Adrenal gland (tissue), 12 donors: ENCODE data around the gene GPATCH2L. TPM values are rescaled to one million over a fixed set of nuclear protein-coding genes. Genes with fewer than 3 reads are reported as not detected.

Experiments
- DNase-seq, 7 donors: peaks; one replicate each; pipeline ENCODE4 v3.0.0-alpha.2; 2019 to 2020
- H3K27ac ChIP-seq, 5 donors: fragments of 200-600 bp; sonication (generic) in 4 of 5; 1 replicate in 3 of 5; 2 replicates in 2 of 5; pipeline versions ENCODE4 v1.5.1 to v1.8.0; 2016 to 2020; ENCODE audit warnings: mild to moderate bottlenecking in 1 of 5
- H3K27me3 ChIP-seq: fragments of 200-600 bp; 2 replicates; pipeline ENCODE4 v1.8.0; 2021
- H3K36me3 ChIP-seq, 2 donors: fragments of 200-600 bp; replicated peaks in 1 of 2; 1 replicate in 1 of 2; 2 replicates in 1 of 2; pipeline versions ENCODE4 v1.5.1 to v1.8.0; 2018 to 2022
- H3K4me1 ChIP-seq, 2 donors: fragments of 200-600 bp; replicated peaks in 1 of 2; 1 replicate in 1 of 2; 2 replicates in 1 of 2; pipeline versions ENCODE4 v1.5.1 to v1.8.0; 2018 to 2021
- H3K4me3 ChIP-seq, 4 donors: fragments of 200-600 bp; sonication (generic) in 3 of 4; one replicate each; pipeline ENCODE4 v1.5.1; 2016 to 2018
- H3K9me3 ChIP-seq, 3 donors: fragments of 200-600 bp; sonication (generic) in 1 of 3; replicated peaks in 1 of 3; 1 replicate in 2 of 3; 2 replicates in 1 of 3; pipeline versions ENCODE4 v1.5.1 to v1.8.0; 2016 to 2021
- CTCF ChIP-seq, 6 experiments: fragments of 450-650 bp in 4 of 6; fragments of 200-600 bp in 2 of 6; sonication (generic) in 1 of 6; IDR thresholded peaks; 1 replicate in 5 of 6; 2 replicates in 1 of 6; pipeline versions ENCODE4 v1.5.1 to v1.8.0; 2016 to 2021; ENCODE audit warnings: antibody characterized with exemption in 6 of 6, mild to moderate bottlenecking in 2 of 6, moderate library complexity in 1 of 6
- POLR2A ChIP-seq, 2 donors: fragments of 450-650 bp; IDR thresholded peaks; one replicate each; pipeline ENCODE4 v1.6.1; 2017; ENCODE audit warnings: antibody characterized with exemption in 2 of 2, mild to moderate bottlenecking in 2 of 2, moderate library complexity in 1 of 2
- WGBS, 4 donors: extraction: QIAGEN DNeasy Blood & Tissue Kit in 2 of 4; methylation state at CpG; one replicate each; pipeline versions ENCODE4 v1.1.5 to v1.1.7; 2013 to 2017; 5-methylcytosine and 5-hydroxymethylcytosine counted together
- intact Hi-C, 2 donors: fragments of 100-400 bp; cut with DNase I; formaldehyde crosslinking; loops; one replicate each; pipeline versions ENCODE4 v1.14.1 to v1.15.0; 2022 to 2023
- polyA plus RNA-seq, 3 donors: library from polyadenylated mRNA; stranded (reverse); fragments of 200-250 nt in 2 of 3; fragments of 350-450 nt in 1 of 3; fragmentation: Illumina TruSeq in 1 of 3; extraction: RNeasy Lipid Tissue Mini Kit (QIAGEN cat#74804) in 1 of 3; gene quantifications; one replicate each; pipeline ENCODE4 v1.2.3, GENCODE V29; 2013 to 2014
- total RNA-seq, 9 donors: library from RNA; depleted of rRNA in 4 of 9; stranded (reverse); fragments of >200 nt in 4 of 9; fragments of 120-200 nt in 1 of 9; fragmentation: NEBNext Ultra II Directional in 1 of 9; extraction: Animal tissue kit (Norgen Biotek cat#: 25700) in 1 of 9; gene quantifications; one replicate each; pipeline versions ENCODE4 v1.1.0 to v1.2.4, GENCODE V29; 2013 to 2023
- donor health status: healthy with polysubstance abuse.
- donor health status: Bipolar disorder and iron deficiency.
- donor health status: DM: yes; HTN: yes; CAD: no.
- donor health status: DM: no; HTN: no; CAD: no.
- donor health status: DM: no; HTN: no; CAD: no.
- donor health status: DM: yes; HTN: yes; CAD: no.

Gene GPATCH2L
- total and polyA plus RNA-seq, 12 donors = 3.2 to 108 (median 41.1) TPM

GRCh38 chr14:76252471-76252870 is 100.7 kb downstream of the GPATCH2L start:
- no peak overlapping the region for H3K27ac ChIP-seq
- WGBS, 4 donors = 86 to 94% (median 89%) methylated on average over 3 of the region's 3 CpGs
- no peak for DNase-seq
- no peaks in the 10 kb centered on the region for H3K9me3 ChIP-seq
- intact Hi-C loops = no loop called here
- no peak overlapping the region for H3K4me3 ChIP-seq
- H3K4me1 ChIP-seq = no peaks in the 10 kb centered on the region
- H3K36me3 ChIP-seq = no peaks in the 10 kb centered on the region
- H3K27me3 ChIP-seq = no peaks in the 10 kb centered on the region
- TF ChIP-seq CTCF (IDR thresholded peaks at IDR 0.05) = no peak
- TF ChIP-seq POLR2A (IDR thresholded peaks at IDR 0.05) = no peak

GRCh38 chr14:76253111-76253510 is 101.4 kb downstream of the GPATCH2L start:
- Histone ChIP-seq H3K9me3 (no peaks in the 10 kb centered on the region), H3K27me3 (no peaks in the 10 kb centered on the region), H3K27ac (no peak overlapping the region), H3K4me3 (no peak overlapping the region), H3K36me3 (no peaks in the 10 kb centered on the region), H3K4me1 (no peaks in the 10 kb centered on the region)
- no peak for DNase-seq
- 56 to 67% (median 61%) methylated on average over 8 of the region's 8 CpGs for WGBS, 4 donors
- intact Hi-C loops = no loop called here
- TF ChIP-seq CTCF (IDR thresholded peaks at IDR 0.05) (no peak), POLR2A (IDR thresholded peaks at IDR 0.05) (no peak)

GRCh38 chr14:76256545-76256944 is 104.8 kb downstream of the GPATCH2L start:
- DNase-seq = no peak
- no peaks in the 10 kb centered on the region for H3K27me3 ChIP-seq
- no peaks in the 10 kb centered on the region for H3K4me1 ChIP-seq
- 40 to 52% (median 46%) methylated on average over 4 of the region's 4 CpGs for WGBS, 4 donors
- intact Hi-C loops = no loop called here
- TF ChIP-seq CTCF (IDR thresholded peaks at IDR 0.05) = no peak
- no peak for TF ChIP-seq POLR2A (IDR thresholded peaks at IDR 0.05)
- H3K9me3 ChIP-seq = no peaks in the 10 kb centered on the region
- H3K27ac ChIP-seq = no peak overlapping the region
- no peaks in the 10 kb centered on the region for H3K36me3 ChIP-seq
- H3K4me3 ChIP-seq = no peak overlapping the region

- Histone ChIP-seq H3K27me3 (no peaks in the 10 kb centered on the region), H3K9me3 (no peaks in the 10 kb centered on the region), H3K36me3 (no peaks in the 10 kb centered on the region), H3K27ac (no peak overlapping the region), H3K4me3 (no peak overlapping the region), H3K4me1 (no peaks in the 10 kb centered on the region)
- WGBS, 4 donors = 77 to 86% (median 81%) methylated on average over 9 of the region's 9 CpGs
- TF ChIP-seq CTCF (IDR thresholded peaks at IDR 0.05) = no peak
- TF ChIP-seq POLR2A (IDR thresholded peaks at IDR 0.05) = no peak
- intact Hi-C loops = no loop called here
- no peak for DNase-seq
These were observed 105.5 kb downstream of the GPATCH2L start for GRCh38 chr14:76257111-76257803.
